ENCODE measurements around the gene AURKA. TPM values are rescaled to one million over a fixed set of nuclear protein-coding genes. Genes with fewer than 3 reads are reported as not detected.

Gene AURKA
- total and polyA plus RNA-seq, 2 donors = 4.1 to 38.2 TPM

GRCh38 chr20:56373942-56374341 lies 18.1 kb downstream of the AURKA start:
- 93% methylated on average over 1 of the region's 1 CpG for WGBS
- Histone ChIP-seq H3K27me3 (ENCODE audit: control insufficient read depth in 2 of 2, insufficient read depth in 1 of 2, low read length in 1 of 2) (no peaks in the 10 kb centered on the region), H3K27ac (ENCODE audit: low read depth in 1 of 2, low read length in 1 of 2) (no peak overlapping the region), H3K9me3 (ENCODE audit: control insufficient read depth in 2 of 2, insufficient read depth in 1 of 2, low read length in 1 of 2) (no peaks in the 10 kb centered on the region), H3K4me1 (ENCODE audit: control insufficient read depth in 2 of 2, insufficient read depth in 2 of 2, low read length in 2 of 2) (no peaks in the 10 kb centered on the region), H3K36me3 (ENCODE audit: control insufficient read depth in 2 of 2, insufficient read depth in 2 of 2, low read length in 1 of 2) (peaks cover 49 to 65% of the 10 kb centered on the region in 2 donors), H3K4me3 (ENCODE audit: low read length in 2 of 2) (no peak overlapping the region)
- no peak for DNase-seq (ENCODE audit: low read depth in 6 of 9, low spot score in 9 of 9)

GRCh38 chr20:56372850-56373249 lies 19.2 kb downstream of the AURKA start:
- DNase-seq (ENCODE audit: low read depth in 6 of 9, low spot score in 9 of 9) = no peak
- Histone ChIP-seq H3K9me3 (ENCODE audit: control insufficient read depth in 2 of 2, insufficient read depth in 1 of 2, low read length in 1 of 2) (no peaks in the 10 kb centered on the region), H3K36me3 (ENCODE audit: control insufficient read depth in 2 of 2, insufficient read depth in 2 of 2, low read length in 1 of 2) (peaks cover 47 to 57% of the 10 kb centered on the region in 2 donors), H3K27ac (ENCODE audit: low read depth in 1 of 2, low read length in 1 of 2) (no peak overlapping the region), H3K4me1 (ENCODE audit: control insufficient read depth in 2 of 2, insufficient read depth in 2 of 2, low read length in 2 of 2) (no peaks in the 10 kb centered on the region), H3K4me3 (ENCODE audit: low read length in 2 of 2) (no peak overlapping the region), H3K27me3 (ENCODE audit: control insufficient read depth in 2 of 2, insufficient read depth in 1 of 2, low read length in 1 of 2) (no peaks in the 10 kb centered on the region)
- WGBS = 96% methylated on average over 1 of the region's 1 CpG

GRCh38 chr20:56371977-56372376 lies 20.0 kb downstream of the AURKA start:
- Histone ChIP-seq H3K9me3 (ENCODE audit: control insufficient read depth in 2 of 2, insufficient read depth in 1 of 2, low read length in 1 of 2) (no peaks in the 10 kb centered on the region), H3K27me3 (ENCODE audit: control insufficient read depth in 2 of 2, insufficient read depth in 1 of 2, low read length in 1 of 2) (no peaks in the 10 kb centered on the region), H3K27ac (ENCODE audit: low read depth in 1 of 2, low read length in 1 of 2) (no peak overlapping the region), H3K4me3 (ENCODE audit: low read length in 2 of 2) (no peak overlapping the region), H3K4me1 (ENCODE audit: control insufficient read depth in 2 of 2, insufficient read depth in 2 of 2, low read length in 2 of 2) (no peaks in the 10 kb centered on the region), H3K36me3 (ENCODE audit: control insufficient read depth in 2 of 2, insufficient read depth in 2 of 2, low read length in 1 of 2) (peaks cover 48 to 51% of the 10 kb centered on the region in 2 donors)
- DNase-seq (ENCODE audit: low read depth in 6 of 9, low spot score in 9 of 9) = no peak
- 98% methylated on average over 11 of the region's 11 CpGs for WGBS

- no peaks in the 10 kb centered on the region for H3K27me3 ChIP-seq (ENCODE audit: control insufficient read depth in 2 of 2, insufficient read depth in 1 of 2, low read length in 1 of 2)
- H3K4me3 ChIP-seq (ENCODE audit: low read length in 2 of 2) = no peak overlapping the region
- WGBS = 97% methylated on average over 4 of the region's 4 CpGs
- no peaks in the 10 kb centered on the region for H3K4me1 ChIP-seq (ENCODE audit: control insufficient read depth in 2 of 2, insufficient read depth in 2 of 2, low read length in 2 of 2)
- H3K9me3 ChIP-seq (ENCODE audit: control insufficient read depth in 2 of 2, insufficient read depth in 1 of 2, low read length in 1 of 2) = no peaks in the 10 kb centered on the region
- H3K36me3 ChIP-seq (ENCODE audit: control insufficient read depth in 2 of 2, insufficient read depth in 2 of 2, low read length in 1 of 2) = peaks cover 38 to 41% of the 10 kb centered on the region in 2 donors
- DNase-seq (ENCODE audit: low read depth in 6 of 9, low spot score in 9 of 9) = no peak
- H3K27ac ChIP-seq (ENCODE audit: low read depth in 1 of 2, low read length in 1 of 2) = no peak overlapping the region
Observed at GRCh38 chr20:56369179-56369578, 22.8 kb downstream of the AURKA start.

- Histone ChIP-seq H3K9me3 (ENCODE audit: control insufficient read depth in 2 of 2, insufficient read depth in 1 of 2, low read length in 1 of 2) (no peaks in the 10 kb centered on the region), H3K36me3 (ENCODE audit: control insufficient read depth in 2 of 2, insufficient read depth in 2 of 2, low read length in 1 of 2) (peaks cover 34 to 38% of the 10 kb centered on the region in 2 donors), H3K27ac (ENCODE audit: low read depth in 1 of 2, low read length in 1 of 2) (no peak overlapping the region), H3K4me1 (ENCODE audit: control insufficient read depth in 2 of 2, insufficient read depth in 2 of 2, low read length in 2 of 2) (no peaks in the 10 kb centered on the region), H3K4me3 (ENCODE audit: low read length in 2 of 2) (no peak overlapping the region), H3K27me3 (ENCODE audit: control insufficient read depth in 2 of 2, insufficient read depth in 1 of 2, low read length in 1 of 2) (no peaks in the 10 kb centered on the region)
- DNase-seq (ENCODE audit: low read depth in 6 of 9, low spot score in 9 of 9) = no peak
- 97% methylated on average over 6 of the region's 6 CpGs for WGBS
Observed at GRCh38 chr20:56368351-56369134, 23.5 kb downstream of the AURKA start.

- no peak overlapping the region for H3K27ac ChIP-seq (ENCODE audit: low read depth in 1 of 2, low read length in 1 of 2)
- DNase-seq (ENCODE audit: low read depth in 6 of 9, low spot score in 9 of 9) = no peak
- H3K4me3 ChIP-seq (ENCODE audit: low read length in 2 of 2) = no peak overlapping the region
- peaks cover 0 to 8% of the 10 kb centered on the region in 2 donors for H3K27me3 ChIP-seq (ENCODE audit: control insufficient read depth in 2 of 2, insufficient read depth in 1 of 2, low read length in 1 of 2)
- H3K9me3 ChIP-seq (ENCODE audit: control insufficient read depth in 2 of 2, insufficient read depth in 1 of 2, low read length in 1 of 2) = no peaks in the 10 kb centered on the region
- H3K4me1 ChIP-seq (ENCODE audit: control insufficient read depth in 2 of 2, insufficient read depth in 2 of 2, low read length in 2 of 2) = peaks cover 0 to 5% of the 10 kb centered on the region in 2 donors
- WGBS = 94% methylated on average over 6 of the region's 6 CpGs
- peaks cover 3 to 5% of the 10 kb centered on the region in 2 donors for H3K36me3 ChIP-seq (ENCODE audit: control insufficient read depth in 2 of 2, insufficient read depth in 2 of 2, low read length in 1 of 2)
Observed at GRCh38 chr20:56363491-56363890, 28.5 kb downstream of the AURKA start.

- peaks cover 0 to 8% of the 10 kb centered on the region in 2 donors for H3K4me1 ChIP-seq (ENCODE audit: control insufficient read depth in 2 of 2, insufficient read depth in 2 of 2, low read length in 2 of 2)
- H3K36me3 ChIP-seq (ENCODE audit: control insufficient read depth in 2 of 2, insufficient read depth in 2 of 2, low read length in 1 of 2) = peaks cover 1 to 5% of the 10 kb centered on the region in 2 donors
- DNase-seq (ENCODE audit: low read depth in 6 of 9, low spot score in 9 of 9) = no peak
- H3K4me3 ChIP-seq (ENCODE audit: low read length in 2 of 2) = no peak overlapping the region
- H3K27me3 ChIP-seq (ENCODE audit: control insufficient read depth in 2 of 2, insufficient read depth in 1 of 2, low read length in 1 of 2) = peaks cover 0 to 8% of the 10 kb centered on the region in 2 donors
- no peak overlapping the region for H3K27ac ChIP-seq (ENCODE audit: low read depth in 1 of 2, low read length in 1 of 2)
- WGBS = 50% methylated on average over 8 of the region's 8 CpGs
- no peaks in the 10 kb centered on the region for H3K9me3 ChIP-seq (ENCODE audit: control insufficient read depth in 2 of 2, insufficient read depth in 1 of 2, low read length in 1 of 2)
Observed at GRCh38 chr20:56362833-56363413, 29.1 kb downstream of the AURKA start.

GRCh38 chr20:56361900-56362299 lies 30.1 kb downstream of the AURKA start:
- 89% methylated on average over 8 of the region's 8 CpGs for WGBS
- no peaks in the 10 kb centered on the region for H3K9me3 ChIP-seq (ENCODE audit: control insufficient read depth in 2 of 2, insufficient read depth in 1 of 2, low read length in 1 of 2)
- no peak for DNase-seq (ENCODE audit: low read depth in 6 of 9, low spot score in 9 of 9)
- no peak overlapping the region for H3K27ac ChIP-seq (ENCODE audit: low read depth in 1 of 2, low read length in 1 of 2)
- H3K4me1 ChIP-seq (ENCODE audit: control insufficient read depth in 2 of 2, insufficient read depth in 2 of 2, low read length in 2 of 2) = peaks cover 0 to 8% of the 10 kb centered on the region in 2 donors
- H3K36me3 ChIP-seq (ENCODE audit: control insufficient read depth in 2 of 2, insufficient read depth in 2 of 2, low read length in 1 of 2) = no peaks in the 10 kb centered on the region
- H3K4me3 ChIP-seq (ENCODE audit: low read length in 2 of 2) = no peak overlapping the region
- peaks cover 0 to 8% of the 10 kb centered on the region in 2 donors for H3K27me3 ChIP-seq (ENCODE audit: control insufficient read depth in 2 of 2, insufficient read depth in 1 of 2, low read length in 1 of 2)

GRCh38 chr20:56360908-56361205 lies 31.2 kb downstream of the AURKA start:
- H3K4me3 ChIP-seq (ENCODE audit: low read length in 2 of 2) = no peak overlapping the region
- no peak overlapping the region for H3K27ac ChIP-seq (ENCODE audit: low read depth in 1 of 2, low read length in 1 of 2)
- no peaks in the 10 kb centered on the region for H3K9me3 ChIP-seq (ENCODE audit: control insufficient read depth in 2 of 2, insufficient read depth in 1 of 2, low read length in 1 of 2)
- H3K36me3 ChIP-seq (ENCODE audit: control insufficient read depth in 2 of 2, insufficient read depth in 2 of 2, low read length in 1 of 2) = no peaks in the 10 kb centered on the region
- peaks cover 0 to 8% of the 10 kb centered on the region in 2 donors for H3K4me1 ChIP-seq (ENCODE audit: control insufficient read depth in 2 of 2, insufficient read depth in 2 of 2, low read length in 2 of 2)
- no peak for DNase-seq (ENCODE audit: low read depth in 6 of 9, low spot score in 9 of 9)
- 97% methylated on average over 8 of the region's 8 CpGs for WGBS
- H3K27me3 ChIP-seq (ENCODE audit: control insufficient read depth in 2 of 2, insufficient read depth in 1 of 2, low read length in 1 of 2) = peaks cover 0 to 8% of the 10 kb centered on the region in 2 donors
